ENCODE measurements around the gene AKR7A3.
A peak's percentile ranks its signal among the peaks of the same experiment; 100 is the strongest.

- peak; percentile 45 for TF ChIP-seq POLR2A (IDR thresholded peaks at IDR 0.05)
- peak in 1 of 4 experiments; percentile 18 for TF ChIP-seq CTCF (IDR thresholded peaks at IDR 0.05)
- peak; percentile 95 for TF ChIP-seq POLR2AphosphoS5 (IDR thresholded peaks at IDR 0.05)
Observed at GRCh38 chr1:19251305-19252196, 37.0 kb downstream of the AKR7A3 start, which contains the start of the genes EMC1 and MRTO4.
